Aorta (tissue), 5 donors: Measurements from ENCODE around the gene JAM3. TPM values are rescaled to one million over a fixed set of nuclear protein-coding genes. Genes with fewer than 3 reads are reported as not detected.
"Not testable (repeated sequence)": the region's sequence is repeated elsewhere in the genome, so short reads cannot be mapped to it uniquely, and the experiment has no call there.

Experiments
- ATAC-seq: fragments of 200-7000 bp; cut with Tn5 transposase; one replicate; pipeline ENCODE4 v1.9.1; 2022; ENCODE audit warnings: moderate library complexity; ENCODE audit not compliant: low FRiP score
- DNase-seq, 2 donors: peaks; one replicate each; pipeline ENCODE4 v3.0.0-alpha.2; 2020
- H3K27ac ChIP-seq, 2 donors: one replicate each; pipeline ENCODE4 v1.5.1; 2013; ENCODE audit warnings: low read length in 2 of 2, mild to moderate bottlenecking in 2 of 2, moderate library complexity in 2 of 2, control low read depth in 1 of 2, inconsistent platforms in 1 of 2, low read depth in 1 of 2
- H3K27me3 ChIP-seq, 2 donors: one replicate each; pipeline ENCODE4 v1.6.1; 2013; ENCODE audit warnings: control low read depth in 1 of 2, low read length in 1 of 2, mild to moderate bottlenecking in 1 of 2, moderate library complexity in 1 of 2; ENCODE audit not compliant: insufficient read depth in 2 of 2, control insufficient read depth in 1 of 2
- H3K36me3 ChIP-seq, 2 donors: one replicate each; pipeline ENCODE4 v1.6.1; 2013; ENCODE audit warnings: control low read depth in 1 of 2, low read length in 1 of 2, mild to moderate bottlenecking in 1 of 2; ENCODE audit not compliant: insufficient read depth in 2 of 2, control insufficient read depth in 1 of 2
- H3K4me1 ChIP-seq, 2 donors: one replicate each; pipeline ENCODE4 v1.6.1; 2013; ENCODE audit warnings: low read length in 2 of 2, control low read depth in 1 of 2, mild to moderate bottlenecking in 1 of 2, moderate library complexity in 1 of 2; ENCODE audit not compliant: insufficient read depth in 2 of 2, control insufficient read depth in 1 of 2
- H3K4me3 ChIP-seq, 2 donors: one replicate each; pipeline ENCODE4 v1.5.1; 2013; ENCODE audit warnings: low read length in 2 of 2, control low read depth in 1 of 2, mild to moderate bottlenecking in 1 of 2
- H3K9me3 ChIP-seq: one replicate; pipeline ENCODE4 v1.6.1; 2013; ENCODE audit warnings: mild to moderate bottlenecking, low read length; ENCODE audit not compliant: control insufficient read depth
- WGBS, 2 donors: extraction: QIAGEN DNeasy Blood & Tissue Kit; methylation state at CpG; one replicate each; pipeline ENCODE4 v1.1.7; 2013; 5-methylcytosine and 5-hydroxymethylcytosine counted together
- intact Hi-C, 2 donors: fragments of 100-400 bp; cut with DNase I; formaldehyde crosslinking; loops; one replicate each; pipeline versions ENCODE4 v1.14.2 to v1.15.0; 2022
- polyA plus RNA-seq, 2 donors: library from polyadenylated mRNA; stranded (reverse); fragments of 200-250 nt; gene quantifications; one replicate each; pipeline ENCODE4 v1.2.3, GENCODE V29; 2013
- total RNA-seq, 2 donors: library from RNA; stranded (reverse); fragmentation: NEBNext Ultra II Directional; extraction: Animal tissue kit (Norgen Biotek cat#: 25700); gene quantifications; one replicate each; pipeline ENCODE4 v1.2.1, GENCODE V29; 2021
- donor health status: healthy with polysubstance abuse.
- donor health status: Bipolar disorder and iron deficiency.
- donor health status: DM: no; HTN: no; CAD: no.
- donor health status: DM: no; HTN: no; CAD: no.
- donor health status: DM: yes; HTN: yes; CAD: no.

The JAM3 gene
- total and polyA plus RNA-seq, 4 donors = 22.2 to 102 (median 75.9) TPM

GRCh38 chr11:134072844-134073243, 4.0 kb downstream of the JAM3 start:
- intact Hi-C loops = loop anchor here in 1 of 2 donors (5.0 kb wide), 1 partner anchor 64 kb away; no protein-coding TSS in a partner anchor
- no peaks in the 10 kb centered on the region for H3K9me3 ChIP-seq
- 73 to 75% methylated on average over 4 of the region's 4 CpGs for WGBS, 2 donors
- H3K36me3 ChIP-seq = no peaks in the 10 kb centered on the region
- ATAC-seq (no peak), DNase-seq (no peak)
- no peak overlapping the region for H3K4me3 ChIP-seq
- no peaks in the 10 kb centered on the region for H3K27me3 ChIP-seq
- H3K27ac ChIP-seq = no peak overlapping the region
- peaks cover 0 to 4% of the 10 kb centered on the region in 2 donors for H3K4me1 ChIP-seq

GRCh38 chr11:134074346-134074745, 5.5 kb downstream of the JAM3 start:
- ATAC-seq (no peak), DNase-seq (no peak)
- Histone ChIP-seq H3K4me3 (no peak overlapping the region), H3K9me3 (no peaks in the 10 kb centered on the region), H3K4me1 (peaks cover 0 to 8% of the 10 kb centered on the region in 2 donors), H3K27ac (no peak overlapping the region), H3K36me3 (no peaks in the 10 kb centered on the region), H3K27me3 (no peaks in the 10 kb centered on the region)
- WGBS, 2 donors = 59 to 60% methylated on average over 4 of the region's 4 CpGs
- intact Hi-C loops = loop anchor here in 1 of 2 donors (5.0 kb wide), 1 partner anchor 63 kb away; no protein-coding TSS in a partner anchor

GRCh38 chr11:134074766-134075165, 5.9 kb downstream of the JAM3 start:
- Histone ChIP-seq H3K4me3 (no peak overlapping the region), H3K9me3 (no peaks in the 10 kb centered on the region), H3K27ac (no peak overlapping the region), H3K27me3 (no peaks in the 10 kb centered on the region), H3K36me3 (no peaks in the 10 kb centered on the region), H3K4me1 (peaks cover 0 to 8% of the 10 kb centered on the region in 2 donors)
- no peak for ATAC-seq
- WGBS, 2 donors = 74 to 79% methylated on average over 1 of the region's 1 CpG
- DNase-seq = no peak
- intact Hi-C loops = loop anchor here in 1 of 2 donors (5.0 kb wide), 1 partner anchor 63 kb away; no protein-coding TSS in a partner anchor

GRCh38 chr11:134079317-134079716, 10.4 kb downstream of the JAM3 start:
- no peak for DNase-seq
- H3K27ac ChIP-seq = no peak overlapping the region

GRCh38 chr11:134081258-134081657, 12.4 kb downstream of the JAM3 start:
- H3K27ac ChIP-seq, H3K4me3 ChIP-seq, H3K9me3 ChIP-seq, DNase-seq, ATAC-seq, intact Hi-C loops, H3K36me3 ChIP-seq, H3K27me3 ChIP-seq: not testable (repeated sequence)
- 96 to 100% methylated on average over 3 of the region's 3 CpGs for WGBS, 2 donors
- H3K4me1 ChIP-seq = peaks cover 0 to 11% of the 10 kb centered on the region in 2 donors

More at GRCh38 chr11:134079317-134079716, 10.4 kb downstream of the JAM3 start:
- intact Hi-C loops = no loop called here
- H3K36me3 ChIP-seq = no peaks in the 10 kb centered on the region
- H3K4me3 ChIP-seq = no peak overlapping the region
- H3K9me3 ChIP-seq = no peaks in the 10 kb centered on the region
- H3K27me3 ChIP-seq = no peaks in the 10 kb centered on the region
- ATAC-seq = no peak
- peaks cover 0 to 10% of the 10 kb centered on the region in 2 donors for H3K4me1 ChIP-seq
- WGBS, 2 donors = 15 to 17% methylated on average over 5 of the region's 5 CpGs

GRCh38 chr11:134082990-134083389, 14.1 kb downstream of the JAM3 start:
- WGBS, 2 donors = 17 to 33% methylated on average over 2 of the region's 2 CpGs
- Histone ChIP-seq H3K36me3 (no peaks in the 10 kb centered on the region), H3K4me3 (no peak overlapping the region), H3K27me3 (no peaks in the 10 kb centered on the region), H3K9me3 (no peaks in the 10 kb centered on the region), H3K4me1 (peaks cover 0 to 11% of the 10 kb centered on the region in 2 donors), H3K27ac (no peak overlapping the region)
- intact Hi-C loops = no loop called here
- no peak for ATAC-seq
- no peak for DNase-seq

GRCh38 chr11:134086376-134086775, 17.5 kb downstream of the JAM3 start:
- intact Hi-C loops = no loop called here
- Histone ChIP-seq H3K4me1 (peaks cover 0 to 7% of the 10 kb centered on the region in 2 donors), H3K27ac (no peak overlapping the region), H3K27me3 (no peaks in the 10 kb centered on the region), H3K4me3 (no peak overlapping the region), H3K9me3 (no peaks in the 10 kb centered on the region), H3K36me3 (no peaks in the 10 kb centered on the region)
- ATAC-seq (no peak), DNase-seq (no peak)
- 8 to 12% methylated on average over 2 of the region's 2 CpGs for WGBS, 2 donors

- H3K9me3 ChIP-seq, H3K4me3 ChIP-seq, DNase-seq, H3K36me3 ChIP-seq, H3K4me1 ChIP-seq, intact Hi-C loops, H3K27ac ChIP-seq, H3K27me3 ChIP-seq, ATAC-seq: not testable (repeated sequence)
- 40 to 61% methylated on average over 8 to 9 of the region's 9 CpGs for WGBS, 2 donors
These were observed 23.1 kb downstream of the JAM3 start for GRCh38 chr11:134092006-134092405.

- ATAC-seq (no peak), DNase-seq (no peak)
- no peak overlapping the region for H3K27ac ChIP-seq
- H3K9me3 ChIP-seq = no peaks in the 10 kb centered on the region
- no peaks in the 10 kb centered on the region for H3K36me3 ChIP-seq
- intact Hi-C loops = no loop called here
- 82 to 90% methylated on average over 3 of the region's 3 CpGs for WGBS, 2 donors
- no peaks in the 10 kb centered on the region for H3K27me3 ChIP-seq
- H3K4me1 ChIP-seq = no peaks in the 10 kb centered on the region
- H3K4me3 ChIP-seq = no peak overlapping the region
These were observed 28.3 kb downstream of the JAM3 start for GRCh38 chr11:134097166-134097565.
